Spleen (tissue), 11 donors: ENCODE measurements around the gene OSBPL9. TPM values are rescaled to one million over a fixed set of nuclear protein-coding genes. Genes with fewer than 3 reads are reported as not detected.

Experiments used
- DNase-seq: peaks from one replicate; pipeline ENCODE4 v3.0.0-alpha.2; 2020
- H3K27ac ChIP-seq, 8 donors: fragments of 200-600 bp; sonication (generic) in 7 of 8; 1 replicate in 4 of 8; 2 replicates in 4 of 8; pipeline versions ENCODE4 v1.5.0 to v1.8.0; 2016 to 2021; ENCODE audit warnings: inconsistent platforms in 4 of 8, mild to moderate bottlenecking in 4 of 8, moderate library complexity in 1 of 8
- H3K27me3 ChIP-seq, 7 donors: fragments of 200-600 bp; sonication (generic) in 6 of 7; replicated peaks in 1 of 7; 1 replicate in 4 of 7; 2 replicates in 3 of 7; pipeline versions ENCODE4 v1.5.0 to v1.8.0; 2016 to 2021; ENCODE audit warnings: inconsistent platforms in 3 of 7, mild to moderate bottlenecking in 1 of 7
- H3K36me3 ChIP-seq, 6 donors: fragments of 200-600 bp; sonication (generic) in 5 of 6; 1 replicate in 4 of 6; 2 replicates in 2 of 6; pipeline versions ENCODE4 v1.5.0 to v1.8.0; 2016 to 2021; ENCODE audit warnings: inconsistent platforms in 2 of 6
- H3K4me1 ChIP-seq, 6 donors: fragments of 200-600 bp; sonication (generic) in 5 of 6; 1 replicate in 3 of 6; 2 replicates in 3 of 6; pipeline versions ENCODE4 v1.5.0 to v1.8.0; 2016 to 2021; ENCODE audit warnings: inconsistent platforms in 3 of 6
- H3K4me3 ChIP-seq, 8 donors: fragments of 200-600 bp; sonication (generic) in 7 of 8; 1 replicate in 4 of 8; 2 replicates in 4 of 8; pipeline versions ENCODE4 v1.5.0 to v1.8.0; 2016 to 2021; ENCODE audit warnings: inconsistent platforms in 4 of 8, mild to moderate bottlenecking in 4 of 8, moderate library complexity in 2 of 8
- H3K9me3 ChIP-seq, 8 donors: fragments of 200-600 bp; sonication (generic) in 7 of 8; 1 replicate in 4 of 8; 2 replicates in 4 of 8; pipeline versions ENCODE4 v1.5.0 to v1.8.0; 2016 to 2021; ENCODE audit warnings: inconsistent platforms in 4 of 8
- CTCF ChIP-seq, 11 experiments: fragments of 200-600 bp in 7 of 11; fragments of 450-650 bp in 4 of 11; sonication (generic) in 4 of 11; IDR thresholded peaks in 8 of 11; conservative IDR thresholded peaks in 3 of 11; 1 replicate in 7 of 11; 2 replicates in 4 of 11; pipeline versions ENCODE4 v1.4.0 to v1.8.0; 2016 to 2021; ENCODE audit warnings: antibody characterized with exemption in 11 of 11, inconsistent platforms in 4 of 11, mild to moderate bottlenecking in 1 of 11
- POLR2A ChIP-seq, 3 donors: fragments of 450-650 bp; IDR thresholded peaks; one replicate each; pipeline ENCODE4 v1.5.1; 2017; ENCODE audit warnings: antibody characterized with exemption in 3 of 3, mild to moderate bottlenecking in 1 of 3
- POLR2AphosphoS5 ChIP-seq, 3 donors: sonication (generic); formaldehyde crosslinking; IDR thresholded peaks; one replicate each; pipeline ENCODE4 v1.5.1; 2017; ENCODE audit warnings: antibody characterized with exemption in 3 of 3
- WGBS, 5 donors: extraction: QIAGEN DNeasy Blood & Tissue Kit in 3 of 5; methylation state at CpG; one replicate each; pipeline versions ENCODE4 v1.1.5 to v1.1.7; 2013 to 2018; 5-methylcytosine and 5-hydroxymethylcytosine counted together
- intact Hi-C: fragments of 100-400 bp; cut with DNase I; formaldehyde crosslinking; loops from one replicate; pipeline ENCODE4 v1.15.0; 2023; ENCODE audit warnings: low total_unique reads
- polyA plus RNA-seq, 3 donors: library from polyadenylated mRNA; stranded (reverse); fragments of 200-250 nt; gene quantifications; one replicate each; pipeline ENCODE4 v1.2.1, GENCODE V29; 2013
- total RNA-seq, 7 donors: library from RNA; depleted of rRNA in 3 of 7; stranded (reverse); fragments of >200 nt in 3 of 7; fragmentation: NEBNext Ultra II Directional in 4 of 7; extraction: Animal tissue kit (Norgen Biotek cat#: 25700) in 4 of 7; gene quantifications; one replicate each; pipeline versions ENCODE4 v1.1.0 to v1.2.1, GENCODE V29; 2016 to 2021
- donor health status: healthy with polysubstance abuse.
- donor health status: DM: no; HTN: no; CAD: no; lungs with moderate emphysema.
- donor health status: DM: no; HTN: no; CAD: no.
- donor health status: Bipolar disorder and iron deficiency.
- donor health status: healthy.
- donor health status: DM: no; HTN: no; CAD: no.
- donor health status: DM: yes; HTN: yes; CAD: no.

Gene OSBPL9
- total and polyA plus RNA-seq, 10 donors: 34.6 to 97.4 (median 80.6) TPM

DNA sequence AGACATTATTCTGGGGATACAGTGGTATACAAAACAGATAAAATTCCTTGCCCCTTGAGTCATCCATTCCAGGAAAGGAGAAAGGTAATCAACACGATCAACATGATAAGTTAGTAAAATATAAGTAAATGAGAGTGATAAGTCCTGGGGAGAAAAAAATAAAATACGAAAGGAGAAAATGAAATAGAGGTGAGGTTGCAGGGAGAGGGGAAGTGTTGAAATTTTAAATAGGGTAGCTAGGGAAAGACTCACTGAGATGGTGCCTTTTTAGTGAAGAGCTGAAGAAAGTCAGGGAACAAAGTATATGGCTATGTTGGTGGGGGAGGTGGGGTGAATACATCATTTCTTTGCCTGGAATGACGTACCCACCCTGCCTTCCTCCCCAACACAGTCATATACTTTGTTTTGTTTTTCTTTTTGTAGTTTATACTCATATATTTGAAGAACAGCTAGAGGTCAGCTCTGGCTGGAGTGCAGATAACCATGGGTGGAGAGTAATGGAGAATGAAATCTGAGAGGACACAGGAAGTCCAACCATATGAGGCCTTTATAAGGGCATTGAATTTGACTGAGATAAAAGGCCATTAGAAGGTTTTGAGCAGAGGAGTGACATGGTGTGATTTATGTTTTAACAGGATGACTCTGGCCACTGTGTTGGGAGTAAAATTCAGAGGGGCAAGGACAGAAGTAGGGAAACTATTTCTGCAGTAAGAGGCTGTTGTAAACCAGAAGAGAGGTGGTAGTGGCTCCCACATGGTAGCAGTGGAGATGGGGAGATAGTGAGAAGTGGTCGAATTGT lies 54.8 kb downstream of the OSBPL9 start:
- Histone ChIP-seq H3K4me1 (peaks cover 0 to 37% (median 3%) of the 10 kb centered on the region in 6 donors), H3K27me3 (no peaks in the 10 kb centered on the region), H3K36me3 (peaks cover 0 to 27% (median 0%) of the 10 kb centered on the region in 6 donors), H3K9me3 (no peaks in the 10 kb centered on the region), H3K4me3 (no peak overlapping the region), H3K27ac (peak overlapping the region in 1 of 8 donors; percentile 16)
- no peak for TF ChIP-seq POLR2A (IDR thresholded peaks at IDR 0.05)
- no peak for TF ChIP-seq POLR2AphosphoS5 (IDR thresholded peaks at IDR 0.05)
- no peak for TF ChIP-seq CTCF (IDR thresholded peaks at IDR 0.05 in 8 of 11, conservative IDR thresholded peaks at IDR 0.05 in 3 of 11)
- WGBS, 5 donors: 76 to 87% (median 83%) methylated on average over 4 of the region's 4 CpGs
- DNase-seq: no peak
- intact Hi-C loops: no loop called here

DNA sequence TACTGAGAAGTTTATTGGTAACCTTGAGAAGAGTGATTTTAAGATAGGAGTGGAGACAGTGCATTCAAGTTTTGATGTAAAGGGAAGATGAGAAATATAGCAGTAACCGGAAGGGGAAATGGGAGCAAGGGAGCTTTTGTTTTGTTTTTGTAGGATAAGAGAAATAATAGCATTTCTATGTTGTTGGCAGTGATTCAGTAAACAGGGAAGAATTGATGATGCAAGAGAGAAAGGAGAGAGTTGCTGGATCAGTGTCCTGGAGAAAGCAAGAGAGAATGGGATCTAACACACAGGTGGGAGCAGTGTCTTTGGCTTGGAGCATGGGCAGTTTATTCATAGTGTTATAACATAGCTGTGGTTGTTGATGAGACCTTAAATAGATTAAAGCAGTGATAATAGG lies 56.4 kb downstream of the OSBPL9 start:
- 85 to 96% (median 94%) methylated on average over 1 of the region's 1 CpG for whole genome bisulfite sequencing, 5 donors
- TF ChIP-seq POLR2AphosphoS5 (IDR thresholded peaks at IDR 0.05): no peak
- TF ChIP-seq CTCF (IDR thresholded peaks at IDR 0.05 in 8 of 11, conservative IDR thresholded peaks at IDR 0.05 in 3 of 11): no peak
- TF ChIP-seq POLR2A (IDR thresholded peaks at IDR 0.05): no peak
- no peaks in the 10 kb centered on the region for H3K9me3 ChIP-seq
- H3K4me1 ChIP-seq: peaks cover 0 to 25% (median 3%) of the 10 kb centered on the region in 6 donors
- H3K4me3 ChIP-seq: no peak overlapping the region
- peaks cover 0 to 27% (median 0%) of the 10 kb centered on the region in 6 donors for H3K36me3 ChIP-seq
- DNase-seq: no peak
- H3K27ac ChIP-seq: no peak overlapping the region
- intact Hi-C loops: no loop called here
- H3K27me3 ChIP-seq: no peaks in the 10 kb centered on the region

DNA sequence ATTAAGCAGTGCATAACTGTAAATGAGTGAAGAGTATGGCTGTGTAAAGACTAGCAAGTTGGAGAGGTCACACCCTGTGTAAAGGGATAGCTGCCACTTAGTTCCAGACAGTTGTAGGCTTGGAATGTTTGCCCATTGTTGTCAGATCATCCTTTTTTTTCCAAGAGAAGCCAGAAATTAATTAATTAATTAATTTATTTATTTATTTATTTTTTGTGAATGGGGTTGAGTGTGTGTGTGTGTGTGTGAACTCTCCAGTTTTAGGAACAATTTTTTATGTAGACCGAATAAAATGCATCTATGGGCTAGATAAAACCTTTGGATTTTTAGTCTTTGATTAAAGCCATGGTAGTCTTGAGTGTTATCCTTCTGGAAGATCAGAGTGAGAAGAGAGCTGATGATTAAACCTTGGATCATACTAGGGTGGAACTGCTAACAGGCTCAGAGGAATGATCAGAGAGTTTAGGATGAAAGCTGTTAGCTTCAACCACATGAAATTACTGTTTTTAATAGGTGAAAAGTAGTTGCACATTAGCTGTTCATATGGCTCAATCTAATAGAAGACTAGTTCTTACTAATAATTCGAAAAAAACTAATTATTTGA lies 58.4 kb downstream of the OSBPL9 start:
- Histone ChIP-seq H3K27ac (no peak overlapping the region), H3K9me3 (no peaks in the 10 kb centered on the region), H3K4me1 (peaks cover 0 to 24% (median 5%) of the 10 kb centered on the region in 6 donors), H3K27me3 (no peaks in the 10 kb centered on the region), H3K36me3 (peaks cover 0 to 17% (median 0%) of the 10 kb centered on the region in 6 donors), H3K4me3 (no peak overlapping the region)
- WGBS, 5 donors: 90 to 96% (median 94%) methylated on average over 2 of the region's 2 CpGs
- intact Hi-C loops: no loop called here
- TF ChIP-seq CTCF (IDR thresholded peaks at IDR 0.05 in 8 of 11, conservative IDR thresholded peaks at IDR 0.05 in 3 of 11): no peak
- DNase-seq: no peak

- TF ChIP-seq CTCF (IDR thresholded peaks at IDR 0.05 in 8 of 11, conservative IDR thresholded peaks at IDR 0.05 in 3 of 11) (no peak), POLR2A (IDR thresholded peaks at IDR 0.05) (no peak), POLR2AphosphoS5 (IDR thresholded peaks at IDR 0.05) (no peak)
- peaks cover 0 to 6% (median 0%) of the 10 kb centered on the region in 6 donors for H3K36me3 ChIP-seq
- no peak overlapping the region for H3K27ac ChIP-seq
- no peak for DNase-seq
- H3K4me3 ChIP-seq: no peak overlapping the region
- intact Hi-C loops: no loop called here
- H3K9me3 ChIP-seq: no peaks in the 10 kb centered on the region
- H3K27me3 ChIP-seq: no peaks in the 10 kb centered on the region
- peaks cover 0 to 8% (median 2%) of the 10 kb centered on the region in 6 donors for H3K4me1 ChIP-seq
Measured at GRCh38 chr1:51679435-51679834, 62.5 kb downstream of the OSBPL9 start.
